Ascending aorta (tissue), 2 donors: ENCODE results near the gene DLX2. TPM values are rescaled to one million over a fixed set of nuclear protein-coding genes. Genes with fewer than 3 reads are reported as not detected.

ENCODE experiments used
- DNase-seq, 2 donors: peaks; one replicate each; pipeline ENCODE4 v3.0.0-alpha.2; 2019; ENCODE audit warnings: low spot score in 2 of 2
- H3K27ac ChIP-seq, 2 donors: fragments of 200-600 bp; sonication (generic); one replicate each; pipeline ENCODE4 v1.5.1; 2016 to 2017; ENCODE audit warnings: mild to moderate bottlenecking in 1 of 2
- H3K27me3 ChIP-seq: fragments of 200-600 bp; sonication (generic); one replicate; pipeline ENCODE4 v1.5.1; 2017
- H3K36me3 ChIP-seq, 2 donors: fragments of 200-600 bp; sonication (generic); one replicate each; pipeline ENCODE4 v1.5.1; 2016
- H3K4me1 ChIP-seq, 2 donors: fragments of 200-600 bp; sonication (generic); one replicate each; pipeline ENCODE4 v1.5.1; 2016 to 2017; ENCODE audit warnings: mild to moderate bottlenecking in 1 of 2
- H3K4me3 ChIP-seq, 2 donors: fragments of 200-600 bp; sonication (generic); one replicate each; pipeline ENCODE4 v1.5.1; 2016 to 2017; ENCODE audit warnings: mild to moderate bottlenecking in 1 of 2
- H3K9me3 ChIP-seq, 2 donors: fragments of 200-600 bp; sonication (generic); one replicate each; pipeline ENCODE4 v1.5.1; 2016
- CTCF ChIP-seq, 3 experiments: fragments of 200-600 bp in 2 of 3; fragments of 450-650 bp in 1 of 3; sonication (generic) in 2 of 3; IDR thresholded peaks; one replicate each; pipeline ENCODE4 v1.5.1; 2016 to 2019; ENCODE audit warnings: antibody characterized with exemption in 3 of 3, mild to moderate bottlenecking in 1 of 3, moderate library complexity in 1 of 3
- intact Hi-C: fragments of 100-400 bp; cut with DNase I; formaldehyde crosslinking; loops from one replicate; pipeline ENCODE4 v1.15.1; 2023
- total RNA-seq: library from RNA; depleted of rRNA; stranded (reverse); fragments of >200 nt; gene quantifications from one replicate; pipeline ENCODE4 v1.1.0, GENCODE V29; 2016

Gene DLX2
- total RNA-seq, 1 donor from 2014 or later, result not detected

GRCh38 chr2:172109988-172110811, 7.5 kb upstream of the DLX2 start:
- H3K27me3 ChIP-seq, result peaks cover 7% of the 10 kb centered on the region
- no peak for TF ChIP-seq CTCF (IDR thresholded peaks at IDR 0.05)
- peaks cover 0 to 5% of the 10 kb centered on the region in 2 donors for H3K4me1 ChIP-seq
- no peak overlapping the region for H3K27ac ChIP-seq
- no peaks in the 10 kb centered on the region for H3K9me3 ChIP-seq
- DNase-seq, result no peak
- intact Hi-C loops, result loop anchor here (5.0 kb wide), 1 partner anchor 298 kb away; no protein-coding TSS in a partner anchor
- no peaks in the 10 kb centered on the region for H3K36me3 ChIP-seq
- no peak overlapping the region for H3K4me3 ChIP-seq

GRCh38 chr2:172109256-172109987, 6.7 kb upstream of the DLX2 start:
- intact Hi-C loops, result loop anchor here (5.0 kb wide), 1 partner anchor 297 kb away; no protein-coding TSS in a partner anchor
- Histone ChIP-seq H3K27me3 (peaks cover 8% of the 10 kb centered on the region), H3K4me3 (no peak overlapping the region), H3K4me1 (peaks cover 0 to 5% of the 10 kb centered on the region in 2 donors), H3K36me3 (no peaks in the 10 kb centered on the region), H3K27ac (no peak overlapping the region), H3K9me3 (no peaks in the 10 kb centered on the region)
- DNase-seq, result no peak
- no peak for TF ChIP-seq CTCF (IDR thresholded peaks at IDR 0.05)

GRCh38 chr2:172108587-172108930, 5.9 kb upstream of the DLX2 start:
- Histone ChIP-seq H3K9me3 (no peaks in the 10 kb centered on the region), H3K4me1 (peaks cover 0 to 5% of the 10 kb centered on the region in 2 donors), H3K4me3 (no peak overlapping the region), H3K36me3 (no peaks in the 10 kb centered on the region), H3K27ac (no peak overlapping the region), H3K27me3 (peaks cover 17% of the 10 kb centered on the region)
- DNase-seq, result no peak
- TF ChIP-seq CTCF (IDR thresholded peaks at IDR 0.05), result no peak
- intact Hi-C loops, result loop anchor here (5.0 kb wide), 1 partner anchor 296 kb away; no protein-coding TSS in a partner anchor

- no peaks in the 10 kb centered on the region for H3K9me3 ChIP-seq
- DNase-seq, result no peak
- H3K27me3 ChIP-seq, result peaks cover 23% of the 10 kb centered on the region
- TF ChIP-seq CTCF (IDR thresholded peaks at IDR 0.05), result no peak
- no peaks in the 10 kb centered on the region for H3K36me3 ChIP-seq
- no peak overlapping the region for H3K27ac ChIP-seq
- H3K4me3 ChIP-seq, result no peak overlapping the region
- intact Hi-C loops, result loop anchor here (5.0 kb wide), 1 partner anchor 296 kb away; no protein-coding TSS in a partner anchor
- H3K4me1 ChIP-seq, result peaks cover 0 to 5% of the 10 kb centered on the region in 2 donors
Observed at GRCh38 chr2:172107690-172108586, 5.2 kb upstream of the DLX2 start.
